ENCODE results near the gene ETFDH. TPM values are rescaled to one million over a fixed set of nuclear protein-coding genes. Genes with fewer than 3 reads are reported as not detected.

Gene ETFDH
- total RNA-seq, 1 experiment from 2014 or later = 12.4 TPM

DNA sequence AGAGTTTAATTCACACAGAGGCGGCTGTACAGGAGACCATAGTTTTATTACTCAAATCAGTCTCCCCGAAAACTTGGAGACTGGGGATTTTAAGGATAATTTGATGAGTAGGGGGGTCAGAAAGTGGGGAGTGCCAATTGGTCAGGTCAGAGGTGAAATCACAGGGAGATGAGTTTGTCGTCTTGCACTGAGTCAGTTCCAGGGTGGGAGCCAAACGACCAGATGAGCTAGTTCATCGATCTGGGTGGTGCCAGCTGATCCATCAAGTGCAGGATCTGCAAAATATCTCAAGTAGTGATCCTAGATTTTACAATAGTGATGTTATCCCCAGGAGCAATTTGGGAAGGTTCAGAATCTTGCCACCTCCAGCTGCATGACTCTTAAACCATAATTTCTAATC is 4.0 kb downstream of the ETFDH start (continued):
- TF ChIP-seq, protein P1, sequence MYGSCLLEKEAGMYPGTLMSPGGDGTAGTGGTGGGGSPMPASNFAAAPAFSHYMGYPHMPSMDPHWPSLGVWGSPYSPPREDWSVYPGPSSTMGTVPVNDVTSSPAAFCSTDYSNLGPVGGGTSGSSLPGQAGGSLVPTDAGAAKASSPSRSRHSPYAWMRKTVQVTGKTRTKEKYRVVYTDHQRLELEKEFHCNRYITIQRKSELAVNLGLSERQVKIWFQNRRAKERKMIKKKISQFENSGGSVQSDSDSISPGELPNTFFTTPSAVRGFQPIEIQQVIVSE (CRISPR knock-in tag; IDR thresholded peaks at IDR 0.05; ENCODE audit: borderline replicate concordance) = no peak
- TF ChIP-seq, protein P2, sequence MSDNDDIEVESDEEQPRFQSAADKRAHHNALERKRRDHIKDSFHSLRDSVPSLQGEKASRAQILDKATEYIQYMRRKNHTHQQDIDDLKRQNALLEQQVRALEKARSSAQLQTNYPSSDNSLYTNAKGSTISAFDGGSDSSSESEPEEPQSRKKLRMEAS (CRISPR knock-in tag; IDR thresholded peaks at IDR 0.05) = no peak
- TF ChIP-seq, protein P3, sequence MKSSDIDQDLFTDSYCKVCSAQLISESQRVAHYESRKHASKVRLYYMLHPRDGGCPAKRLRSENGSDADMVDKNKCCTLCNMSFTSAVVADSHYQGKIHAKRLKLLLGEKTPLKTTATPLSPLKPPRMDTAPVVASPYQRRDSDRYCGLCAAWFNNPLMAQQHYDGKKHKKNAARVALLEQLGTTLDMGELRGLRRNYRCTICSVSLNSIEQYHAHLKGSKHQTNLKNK (CRISPR knock-in tag; IDR thresholded peaks at IDR 0.05) = no peak
- TF ChIP-seq, protein P4, sequence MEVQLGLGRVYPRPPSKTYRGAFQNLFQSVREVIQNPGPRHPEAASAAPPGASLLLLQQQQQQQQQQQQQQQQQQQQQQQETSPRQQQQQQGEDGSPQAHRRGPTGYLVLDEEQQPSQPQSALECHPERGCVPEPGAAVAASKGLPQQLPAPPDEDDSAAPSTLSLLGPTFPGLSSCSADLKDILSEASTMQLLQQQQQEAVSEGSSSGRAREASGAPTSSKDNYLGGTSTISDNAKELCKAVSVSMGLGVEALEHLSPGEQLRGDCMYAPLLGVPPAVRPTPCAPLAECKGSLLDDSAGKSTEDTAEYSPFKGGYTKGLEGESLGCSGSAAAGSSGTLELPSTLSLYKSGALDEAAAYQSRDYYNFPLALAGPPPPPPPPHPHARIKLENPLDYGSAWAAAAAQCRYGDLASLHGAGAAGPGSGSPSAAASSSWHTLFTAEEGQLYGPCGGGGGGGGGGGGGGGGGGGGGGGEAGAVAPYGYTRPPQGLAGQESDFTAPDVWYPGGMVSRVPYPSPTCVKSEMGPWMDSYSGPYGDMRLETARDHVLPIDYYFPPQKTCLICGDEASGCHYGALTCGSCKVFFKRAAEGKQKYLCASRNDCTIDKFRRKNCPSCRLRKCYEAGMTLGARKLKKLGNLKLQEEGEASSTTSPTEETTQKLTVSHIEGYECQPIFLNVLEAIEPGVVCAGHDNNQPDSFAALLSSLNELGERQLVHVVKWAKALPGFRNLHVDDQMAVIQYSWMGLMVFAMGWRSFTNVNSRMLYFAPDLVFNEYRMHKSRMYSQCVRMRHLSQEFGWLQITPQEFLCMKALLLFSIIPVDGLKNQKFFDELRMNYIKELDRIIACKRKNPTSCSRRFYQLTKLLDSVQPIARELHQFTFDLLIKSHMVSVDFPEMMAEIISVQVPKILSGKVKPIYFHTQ (CRISPR knock-in tag; IDR thresholded peaks at IDR 0.05) = no peak
- TF ChIP-seq ELF4 (CRISPR knock-in tag; IDR thresholded peaks at IDR 0.05; ENCODE audit: low read depth) = no peak
- TF ChIP-seq ZNF138 (CRISPR knock-in tag; conservative IDR thresholded peaks at IDR 0.05) = no peak
- no peak for TF ChIP-seq NR3C1 (CRISPR knock-in tag; conservative IDR thresholded peaks at IDR 0.05; ENCODE audit: low read depth)
- TF ChIP-seq, protein P5, sequence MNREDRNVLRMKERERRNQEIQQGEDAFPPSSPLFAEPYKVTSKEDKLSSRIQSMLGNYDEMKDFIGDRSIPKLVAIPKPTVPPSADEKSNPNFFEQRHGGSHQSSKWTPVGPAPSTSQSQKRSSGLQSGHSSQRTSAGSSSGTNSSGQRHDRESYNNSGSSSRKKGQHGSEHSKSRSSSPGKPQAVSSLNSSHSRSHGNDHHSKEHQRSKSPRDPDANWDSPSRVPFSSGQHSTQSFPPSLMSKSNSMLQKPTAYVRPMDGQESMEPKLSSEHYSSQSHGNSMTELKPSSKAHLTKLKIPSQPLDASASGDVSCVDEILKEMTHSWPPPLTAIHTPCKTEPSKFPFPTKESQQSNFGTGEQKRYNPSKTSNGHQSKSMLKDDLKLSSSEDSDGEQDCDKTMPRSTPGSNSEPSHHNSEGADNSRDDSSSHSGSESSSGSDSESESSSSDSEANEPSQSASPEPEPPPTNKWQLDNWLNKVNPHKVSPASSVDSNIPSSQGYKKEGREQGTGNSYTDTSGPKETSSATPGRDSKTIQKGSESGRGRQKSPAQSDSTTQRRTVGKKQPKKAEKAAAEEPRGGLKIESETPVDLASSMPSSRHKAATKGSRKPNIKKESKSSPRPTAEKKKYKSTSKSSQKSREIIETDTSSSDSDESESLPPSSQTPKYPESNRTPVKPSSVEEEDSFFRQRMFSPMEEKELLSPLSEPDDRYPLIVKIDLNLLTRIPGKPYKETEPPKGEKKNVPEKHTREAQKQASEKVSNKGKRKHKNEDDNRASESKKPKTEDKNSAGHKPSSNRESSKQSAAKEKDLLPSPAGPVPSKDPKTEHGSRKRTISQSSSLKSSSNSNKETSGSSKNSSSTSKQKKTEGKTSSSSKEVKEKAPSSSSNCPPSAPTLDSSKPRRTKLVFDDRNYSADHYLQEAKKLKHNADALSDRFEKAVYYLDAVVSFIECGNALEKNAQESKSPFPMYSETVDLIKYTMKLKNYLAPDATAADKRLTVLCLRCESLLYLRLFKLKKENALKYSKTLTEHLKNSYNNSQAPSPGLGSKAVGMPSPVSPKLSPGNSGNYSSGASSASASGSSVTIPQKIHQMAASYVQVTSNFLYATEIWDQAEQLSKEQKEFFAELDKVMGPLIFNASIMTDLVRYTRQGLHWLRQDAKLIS (CRISPR knock-in tag; IDR thresholded peaks at IDR 0.05; ENCODE audit: borderline replicate concordance) = no peak

DNA sequence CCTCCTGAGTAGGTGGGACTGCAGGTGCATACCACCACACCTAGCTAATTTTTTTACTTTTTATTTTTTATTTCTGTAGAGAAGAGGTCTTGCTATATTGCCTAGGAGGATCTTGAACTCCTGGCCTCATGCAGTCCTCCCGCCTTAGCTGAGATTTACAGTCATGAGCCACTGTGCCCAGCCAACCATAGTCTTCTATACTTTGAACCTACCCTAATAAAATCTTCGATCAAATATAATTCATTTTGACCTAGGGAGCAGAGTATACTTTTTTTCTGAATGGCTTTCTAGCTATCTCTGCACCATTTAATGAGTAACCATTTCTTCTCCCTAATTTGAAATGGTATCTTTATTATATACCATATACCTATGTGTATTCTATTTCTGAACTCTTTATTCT is 6.7 kb downstream of the ETFDH start:
- ATAC-seq (no peak), DNase-seq (ENCODE audit: low spot score) (no peak)
- ChIA-PET POLR2A (no interaction called here), CTCF (interaction anchor here (1.1 kb wide), 1 partner anchor 11 kb away, joined by 3 read pairs; no protein-coding TSS in a partner anchor)
- H3K9me3 Mint-ChIP-seq = no peaks in the 10 kb centered on the region
- no peaks in the 10 kb centered on the region for H3K4me1 Mint-ChIP-seq
- no peaks in the 10 kb centered on the region for H3K36me3 Mint-ChIP-seq
- H3K27me3 Mint-ChIP-seq (ENCODE audit: low read depth) = no peaks in the 10 kb centered on the region
- H3K4me3 Mint-ChIP-seq = no peak overlapping the region
- H3K27ac Mint-ChIP-seq = no peak overlapping the region
- TF ChIP-seq, protein P6, sequence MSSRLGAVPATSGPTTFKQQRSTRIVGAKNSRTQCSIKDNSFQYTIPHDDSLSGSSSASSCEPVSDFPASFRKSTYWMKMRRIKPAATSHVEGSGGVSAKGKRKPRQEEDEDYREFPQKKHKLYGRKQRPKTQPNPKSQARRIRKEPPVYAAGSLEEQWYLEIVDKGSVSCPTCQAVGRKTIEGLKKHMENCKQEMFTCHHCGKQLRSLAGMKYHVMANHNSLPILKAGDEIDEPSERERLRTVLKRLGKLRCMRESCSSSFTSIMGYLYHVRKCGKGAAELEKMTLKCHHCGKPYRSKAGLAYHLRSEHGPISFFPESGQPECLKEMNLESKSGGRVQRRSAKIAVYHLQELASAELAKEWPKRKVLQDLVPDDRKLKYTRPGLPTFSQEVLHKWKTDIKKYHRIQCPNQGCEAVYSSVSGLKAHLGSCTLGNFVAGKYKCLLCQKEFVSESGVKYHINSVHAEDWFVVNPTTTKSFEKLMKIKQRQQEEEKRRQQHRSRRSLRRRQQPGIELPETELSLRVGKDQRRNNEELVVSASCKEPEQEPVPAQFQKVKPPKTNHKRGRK (CRISPR knock-in tag; IDR thresholded peaks at IDR 0.05; ENCODE audit: borderline replicate concordance) = no peak
- TF ChIP-seq, protein P3 (CRISPR knock-in tag; IDR thresholded peaks at IDR 0.05) = no peak
- TF ChIP-seq, protein P7, sequence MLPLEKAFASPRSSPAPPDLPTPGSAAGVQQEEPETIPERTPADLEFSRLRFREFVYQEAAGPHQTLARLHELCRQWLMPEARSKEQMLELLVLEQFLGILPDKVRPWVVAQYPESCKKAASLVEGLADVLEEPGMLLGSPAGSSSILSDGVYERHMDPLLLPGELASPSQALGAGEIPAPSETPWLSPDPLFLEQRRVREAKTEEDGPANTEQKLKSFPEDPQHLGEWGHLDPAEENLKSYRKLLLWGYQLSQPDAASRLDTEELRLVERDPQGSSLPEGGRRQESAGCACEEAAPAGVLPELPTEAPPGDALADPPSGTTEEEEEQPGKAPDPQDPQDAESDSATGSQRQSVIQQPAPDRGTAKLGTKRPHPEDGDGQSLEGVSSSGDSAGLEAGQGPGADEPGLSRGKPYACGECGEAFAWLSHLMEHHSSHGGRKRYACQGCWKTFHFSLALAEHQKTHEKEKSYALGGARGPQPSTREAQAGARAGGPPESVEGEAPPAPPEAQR (CRISPR knock-in tag; IDR thresholded peaks at IDR 0.05) = no peak
- no peak for TF ChIP-seq RORB (CRISPR knock-in tag; IDR thresholded peaks at IDR 0.05)
- no peak for TF ChIP-seq KAT7 (CRISPR knock-in tag; IDR thresholded peaks at IDR 0.05; ENCODE audit: borderline replicate concordance)
- TF ChIP-seq, protein P8, sequence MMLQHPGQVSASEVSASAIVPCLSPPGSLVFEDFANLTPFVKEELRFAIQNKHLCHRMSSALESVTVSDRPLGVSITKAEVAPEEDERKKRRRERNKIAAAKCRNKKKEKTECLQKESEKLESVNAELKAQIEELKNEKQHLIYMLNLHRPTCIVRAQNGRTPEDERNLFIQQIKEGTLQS (CRISPR knock-in tag; conservative IDR thresholded peaks at IDR 0.05) = no peak
- no peak for TF ChIP-seq FOXP1 (CRISPR knock-in tag; IDR thresholded peaks at IDR 0.05; ENCODE audit: borderline replicate concordance)
- TF ChIP-seq, protein P9, sequence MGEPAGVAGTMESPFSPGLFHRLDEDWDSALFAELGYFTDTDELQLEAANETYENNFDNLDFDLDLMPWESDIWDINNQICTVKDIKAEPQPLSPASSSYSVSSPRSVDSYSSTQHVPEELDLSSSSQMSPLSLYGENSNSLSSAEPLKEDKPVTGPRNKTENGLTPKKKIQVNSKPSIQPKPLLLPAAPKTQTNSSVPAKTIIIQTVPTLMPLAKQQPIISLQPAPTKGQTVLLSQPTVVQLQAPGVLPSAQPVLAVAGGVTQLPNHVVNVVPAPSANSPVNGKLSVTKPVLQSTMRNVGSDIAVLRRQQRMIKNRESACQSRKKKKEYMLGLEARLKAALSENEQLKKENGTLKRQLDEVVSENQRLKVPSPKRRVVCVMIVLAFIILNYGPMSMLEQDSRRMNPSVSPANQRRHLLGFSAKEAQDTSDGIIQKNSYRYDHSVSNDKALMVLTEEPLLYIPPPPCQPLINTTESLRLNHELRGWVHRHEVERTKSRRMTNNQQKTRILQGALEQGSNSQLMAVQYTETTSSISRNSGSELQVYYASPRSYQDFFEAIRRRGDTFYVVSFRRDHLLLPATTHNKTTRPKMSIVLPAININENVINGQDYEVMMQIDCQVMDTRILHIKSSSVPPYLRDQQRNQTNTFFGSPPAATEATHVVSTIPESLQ (CRISPR knock-in tag; IDR thresholded peaks at IDR 0.05) = no peak
- no peak for TF ChIP-seq TP53 (CRISPR knock-in tag; IDR thresholded peaks at IDR 0.05)
- TF ChIP-seq JUN (CRISPR knock-in tag; IDR thresholded peaks at IDR 0.05) = no peak
- no peak for TF ChIP-seq PRRX2 (CRISPR knock-in tag; IDR thresholded peaks at IDR 0.05)
- TF ChIP-seq GABPB1 (CRISPR knock-in tag; IDR thresholded peaks at IDR 0.05) = no peak

Data from WTC11 (cell line).